ENCODE data around the gene ABR. TPM values are rescaled to one million over a fixed set of nuclear protein-coding genes. Genes with fewer than 3 reads are reported as not detected.
A peak's percentile ranks its signal among the peaks of the same experiment; 100 is the strongest.

ABR gene
- polyA plus RNA-seq, 6 donors from 2014 or later = 4.3 to 47.2 (median 28.1) TPM

- no peak overlapping the region for H3K27ac Mint-ChIP-seq
- H3K36me3 Mint-ChIP-seq = no peaks in the 10 kb centered on the region
- H3K4me3 Mint-ChIP-seq = no peak overlapping the region
- H3K4me1 Mint-ChIP-seq = no peaks in the 10 kb centered on the region
- no peak for ATAC-seq (ENCODE audit: low read depth in 2 of 2)
- H3K9me3 Mint-ChIP-seq = no peaks in the 10 kb centered on the region
- DNase-seq = no peak
- H3K27me3 Mint-ChIP-seq = peaks cover 22 to 52% (median 37%) of the 10 kb centered on the region in 3 donors
These were observed 209.4 kb downstream of the ABR start for GRCh38 chr17:970364-970763.

- DNase-seq (no peak), ATAC-seq (ENCODE audit: low read depth in 2 of 2) (no peak)
- Mint-ChIP-seq H3K27me3 (peaks cover 20 to 49% (median 39%) of the 10 kb centered on the region in 3 donors), H3K4me3 (no peak overlapping the region), H3K4me1 (no peaks in the 10 kb centered on the region), H3K36me3 (no peaks in the 10 kb centered on the region), H3K9me3 (no peaks in the 10 kb centered on the region), H3K27ac (no peak overlapping the region)
These were observed 209.9 kb downstream of the ABR start for GRCh38 chr17:969811-970355.

GRCh38 chr17:968812-969730, 210.7 kb downstream of the ABR start:
- no peaks in the 10 kb centered on the region for H3K4me1 Mint-ChIP-seq
- H3K36me3 Mint-ChIP-seq = no peaks in the 10 kb centered on the region
- H3K27me3 Mint-ChIP-seq = peaks cover 15 to 48% (median 43%) of the 10 kb centered on the region in 3 donors
- DNase-seq (no peak), ATAC-seq (ENCODE audit: low read depth in 2 of 2) (no peak)
- H3K27ac Mint-ChIP-seq = no peak overlapping the region
- no peak overlapping the region for H3K4me3 Mint-ChIP-seq
- no peaks in the 10 kb centered on the region for H3K9me3 Mint-ChIP-seq

DNA sequence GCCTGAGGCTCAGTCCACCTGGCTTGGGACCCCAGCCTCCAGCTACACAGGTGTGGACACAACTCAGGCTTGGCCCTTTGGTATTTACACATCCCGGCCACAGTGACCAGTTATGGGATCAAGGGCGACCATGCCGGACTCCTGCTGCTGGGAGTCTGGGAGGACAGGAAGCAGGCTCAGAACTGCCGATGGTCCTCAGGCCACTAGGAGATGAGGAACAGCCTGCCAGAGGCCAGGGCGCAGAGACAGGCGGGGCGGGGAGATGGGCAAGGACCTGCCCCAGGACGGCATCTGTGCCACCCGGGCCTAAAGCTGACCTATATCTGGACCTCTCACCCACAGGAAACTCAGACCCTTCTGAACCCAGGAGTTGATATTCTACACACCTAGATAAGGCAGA, 212.7 kb downstream of the ABR start:
- H3K4me1 Mint-ChIP-seq = no peaks in the 10 kb centered on the region
- peak overlapping the region in 2 of 6 donors; percentile 40 to 94 for H3K27ac Mint-ChIP-seq
- ATAC-seq (ENCODE audit: low read depth in 2 of 2) = no peak
- no peak for DNase-seq
- no peaks in the 10 kb centered on the region for H3K9me3 Mint-ChIP-seq
- H3K27me3 Mint-ChIP-seq = peaks cover 9 to 40% (median 35%) of the 10 kb centered on the region in 3 donors
- H3K36me3 Mint-ChIP-seq = no peaks in the 10 kb centered on the region
- H3K4me3 Mint-ChIP-seq = no peak overlapping the region

GRCh38 chr17:965311-965989, 214.3 kb downstream of the ABR start:
- no peak for ATAC-seq (ENCODE audit: low read depth in 2 of 2)
- no peaks in the 10 kb centered on the region for H3K4me1 Mint-ChIP-seq
- DNase-seq = no peak
- no peaks in the 10 kb centered on the region for H3K36me3 Mint-ChIP-seq
- H3K27me3 Mint-ChIP-seq = peaks cover 14 to 46% (median 35%) of the 10 kb centered on the region in 3 donors
- peak overlapping the region in 1 of 6 donors; percentile 78 for H3K27ac Mint-ChIP-seq
- no peaks in the 10 kb centered on the region for H3K9me3 Mint-ChIP-seq
- peak overlapping the region in 1 of 8 donors; percentile 10 for H3K4me3 Mint-ChIP-seq

- H3K4me1 Mint-ChIP-seq = no peaks in the 10 kb centered on the region
- H3K27me3 Mint-ChIP-seq = peaks cover 16 to 45% (median 31%) of the 10 kb centered on the region in 3 donors
- ATAC-seq (ENCODE audit: low read depth in 2 of 2) (no peak), DNase-seq (no peak)
- H3K36me3 Mint-ChIP-seq = no peaks in the 10 kb centered on the region
- no peak overlapping the region for H3K27ac Mint-ChIP-seq
- no peaks in the 10 kb centered on the region for H3K9me3 Mint-ChIP-seq
- H3K4me3 Mint-ChIP-seq = no peak overlapping the region
These were observed 214.9 kb downstream of the ABR start for GRCh38 chr17:964876-965275.

DNA sequence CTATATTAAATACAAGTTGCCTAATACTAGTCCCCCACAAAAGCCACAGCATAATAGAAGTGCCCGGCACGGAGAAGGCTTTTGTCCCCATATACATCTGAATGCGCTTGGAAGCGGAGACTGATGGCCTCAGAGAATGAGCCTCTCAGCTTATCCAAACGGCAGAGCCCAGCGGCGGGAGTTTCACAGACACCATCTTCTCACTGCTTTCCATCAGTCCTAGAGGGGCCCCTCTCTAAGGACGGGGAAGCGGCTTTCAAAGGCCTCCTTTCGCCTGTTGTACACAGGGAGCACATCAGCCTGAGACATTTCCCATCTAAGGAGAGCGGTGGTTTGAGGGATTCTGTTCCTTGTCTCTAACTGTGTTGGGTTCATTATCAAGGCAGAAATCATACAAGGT, 217.1 kb downstream of the ABR start:
- Mint-ChIP-seq H3K4me3 (no peak overlapping the region), H3K9me3 (no peaks in the 10 kb centered on the region), H3K27ac (no peak overlapping the region), H3K27me3 (peaks cover 16 to 40% (median 21%) of the 10 kb centered on the region in 3 donors), H3K4me1 (no peaks in the 10 kb centered on the region), H3K36me3 (no peaks in the 10 kb centered on the region)
- ATAC-seq (ENCODE audit: low read depth in 2 of 2) = no peak
- DNase-seq = no peak

GRCh38 chr17:962166-962565, 217.6 kb downstream of the ABR start:
- Mint-ChIP-seq H3K4me3 (no peak overlapping the region), H3K9me3 (no peaks in the 10 kb centered on the region), H3K36me3 (no peaks in the 10 kb centered on the region), H3K27ac (peak overlapping the region in 1 of 6 donors; percentile 60), H3K27me3 (peaks cover 16 to 36% (median 22%) of the 10 kb centered on the region in 3 donors), H3K4me1 (no peaks in the 10 kb centered on the region)
- DNase-seq (no peak), ATAC-seq (ENCODE audit: low read depth in 2 of 2) (no peak)

DNA sequence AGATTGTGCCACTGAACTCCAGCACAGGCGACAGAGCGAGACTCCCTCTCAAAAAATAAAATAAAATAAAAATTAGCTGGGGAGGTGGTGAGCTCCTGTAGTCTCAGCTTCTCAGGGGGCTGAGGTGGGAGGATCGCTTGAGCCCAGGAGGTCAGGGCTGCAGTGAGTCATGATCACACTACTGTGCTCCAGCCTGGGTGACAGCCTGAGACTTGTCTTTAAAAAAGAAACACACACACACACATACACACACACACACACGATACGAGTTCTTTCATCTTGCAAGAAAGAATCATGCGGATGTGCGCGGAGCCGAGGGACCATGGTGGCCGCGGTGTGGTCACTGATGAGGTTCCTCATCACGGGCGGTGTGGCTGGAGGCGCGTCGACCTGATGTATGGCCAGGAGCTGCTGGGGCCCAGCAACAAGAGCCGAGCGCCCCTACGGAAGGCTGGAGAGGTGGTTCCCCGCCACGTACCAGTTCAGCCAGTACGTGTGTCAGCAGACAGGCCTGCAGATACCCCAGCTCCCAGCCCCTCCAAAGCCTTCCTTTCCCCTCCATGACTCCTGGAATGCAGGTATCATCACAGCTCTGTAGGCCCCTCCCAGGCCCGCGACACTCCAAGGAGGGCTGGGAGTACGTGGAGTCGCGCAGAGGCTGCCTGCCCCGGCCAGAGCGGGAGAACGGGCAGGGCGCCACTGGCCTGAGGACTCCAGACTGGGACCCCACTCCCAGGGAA, 220.9 kb downstream of the ABR start:
- no peaks in the 10 kb centered on the region for H3K4me1 Mint-ChIP-seq
- peaks cover 16 to 37% (median 20%) of the 10 kb centered on the region in 3 donors for H3K27me3 Mint-ChIP-seq
- no peak for ATAC-seq (ENCODE audit: low read depth in 2 of 2)
- peaks cover 0 to 2% (median 0%) of the 10 kb centered on the region in 7 donors for H3K9me3 Mint-ChIP-seq
- no peaks in the 10 kb centered on the region for H3K36me3 Mint-ChIP-seq
- no peak overlapping the region for H3K27ac Mint-ChIP-seq
- DNase-seq = no peak
- no peak overlapping the region for H3K4me3 Mint-ChIP-seq

GRCh38 chr17:957856-958421, 221.8 kb downstream of the ABR start:
- Mint-ChIP-seq H3K36me3 (no peaks in the 10 kb centered on the region), H3K27ac (peak overlapping the region in 3 of 6 donors; percentile 32 to 69 (median 57)), H3K4me1 (no peaks in the 10 kb centered on the region), H3K27me3 (peaks cover 20 to 38% (median 20%) of the 10 kb centered on the region in 3 donors), H3K9me3 (peaks cover 0 to 2% (median 0%) of the 10 kb centered on the region in 7 donors), H3K4me3 (peak overlapping the region in 1 of 8 donors; percentile 47)
- ATAC-seq (ENCODE audit: low read depth in 2 of 2) (no peak), DNase-seq (no peak)

DNA sequence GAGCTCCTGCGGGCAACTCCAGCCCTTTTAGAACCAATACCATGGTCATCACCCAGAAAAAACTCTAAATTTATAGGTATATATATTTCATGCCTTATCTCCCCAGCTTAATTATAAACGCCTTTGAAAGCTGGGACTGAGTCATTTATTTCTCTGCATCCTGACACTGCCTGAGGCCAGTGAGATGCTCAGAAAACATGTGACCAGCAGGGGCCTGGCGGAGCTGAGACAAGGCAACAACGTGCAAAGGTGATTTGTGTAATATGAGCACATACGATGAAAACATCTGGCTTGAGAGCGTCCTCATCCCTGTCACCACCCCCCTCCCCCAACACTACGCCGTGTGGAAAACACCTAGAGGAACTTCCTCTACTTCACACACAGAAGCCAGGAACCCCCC, 222.9 kb downstream of the ABR start:
- no peaks in the 10 kb centered on the region for H3K4me1 Mint-ChIP-seq
- H3K27ac Mint-ChIP-seq = no peak overlapping the region
- peaks cover 0 to 2% (median 0%) of the 10 kb centered on the region in 7 donors for H3K9me3 Mint-ChIP-seq
- no peak for ATAC-seq (ENCODE audit: low read depth in 2 of 2)
- H3K4me3 Mint-ChIP-seq = no peak overlapping the region
- no peaks in the 10 kb centered on the region for H3K36me3 Mint-ChIP-seq
- peaks cover 19 to 40% (median 24%) of the 10 kb centered on the region in 3 donors for H3K27me3 Mint-ChIP-seq
- no peak for DNase-seq

- H3K4me3 Mint-ChIP-seq = no peak overlapping the region
- no peak for ATAC-seq (ENCODE audit: low read depth in 2 of 2)
- H3K4me1 Mint-ChIP-seq = peaks cover 0 to 3% (median 0%) of the 10 kb centered on the region in 3 donors
- H3K36me3 Mint-ChIP-seq = no peaks in the 10 kb centered on the region
- DNase-seq = no peak
- H3K27me3 Mint-ChIP-seq = peaks cover 10 to 50% (median 24%) of the 10 kb centered on the region in 3 donors
- H3K27ac Mint-ChIP-seq = no peak overlapping the region
- H3K9me3 Mint-ChIP-seq = peaks cover 0 to 4% (median 0%) of the 10 kb centered on the region in 7 donors
These were observed 225.2 kb downstream of the ABR start for GRCh38 chr17:954431-955164.
